C1 segment of cervical spinal cord (tissue), 14 donors: ENCODE measurements around the gene PPP1R37.

ENCODE experiments used
- DNase-seq, 14 donors: peaks; one replicate each; lab custom pipeline; 2025; lab: John Stamatoyannopoulos, UW

The PPP1R37 gene

GRCh38 chr19:45114116-45114515 is 21.1 kb downstream of the PPP1R37 start:
- DNase-seq = peak in 1 of 14 donors; percentile 10

GRCh38 chr19:45115809-45116615 is 23.0 kb downstream of the PPP1R37 start:
- DNase-seq = no peak

GRCh38 chr19:45117167-45117594 is 24.2 kb downstream of the PPP1R37 start:
- peak in 1 of 14 donors; percentile 53 for DNase-seq

GRCh38 chr19:45117671-45118070 is 24.7 kb downstream of the PPP1R37 start:
- DNase-seq = peak in 1 of 14 donors; percentile 54

- DNase-seq = peak in 1 of 14 donors; percentile 65
These were observed 25.1 kb downstream of the PPP1R37 start for GRCh38 chr19:45118106-45118505.

GRCh38 chr19:45118591-45119355 is 25.8 kb downstream of the PPP1R37 start:
- DNase-seq = peak in 1 of 14 donors; percentile 65

- no peak for DNase-seq
These were observed 26.6 kb downstream of the PPP1R37 start for GRCh38 chr19:45119582-45119981.

GRCh38 chr19:45121827-45122345 is 28.9 kb downstream of the PPP1R37 start:
- DNase-seq = no peak

- no peak for DNase-seq
These were observed 29.9 kb downstream of the PPP1R37 start for GRCh38 chr19:45122832-45123231.

GRCh38 chr19:45123440-45123850 is 30.5 kb downstream of the PPP1R37 start:
- DNase-seq = no peak

- no peak for DNase-seq
These were observed 31.0 kb downstream of the PPP1R37 start for GRCh38 chr19:45124021-45124420.

- DNase-seq = peak in 1 of 14 donors; percentile 25
These were observed 32.4 kb downstream of the PPP1R37 start for GRCh38 chr19:45125360-45125759.

GRCh38 chr19:45125975-45126493 is 33.1 kb downstream of the PPP1R37 start:
- peak in 6 of 14 donors; percentile 5 to 26 (median 12) for DNase-seq

- DNase-seq = no peak
These were observed 33.7 kb downstream of the PPP1R37 start for GRCh38 chr19:45126654-45127053.

GRCh38 chr19:45128146-45128545 is 35.2 kb downstream of the PPP1R37 start:
- no peak for DNase-seq

- no peak for DNase-seq
These were observed 35.8 kb downstream of the PPP1R37 start for GRCh38 chr19:45128806-45129205.

GRCh38 chr19:45130236-45130635 is 37.3 kb downstream of the PPP1R37 start:
- DNase-seq = no peak

- DNase-seq = peak in 1 of 14 donors; percentile 29
These were observed 38.1 kb downstream of the PPP1R37 start for GRCh38 chr19:45130888-45131615.

GRCh38 chr19:45133661-45134060 is 40.7 kb downstream of the PPP1R37 start:
- no peak for DNase-seq

- DNase-seq = no peak
These were observed 42.4 kb downstream of the PPP1R37 start for GRCh38 chr19:45135176-45135885.
